ENCODE data around the gene DNAH14.
"Not testable (repeated sequence)": the region's sequence is repeated elsewhere in the genome, so short reads cannot be mapped to it uniquely, and the experiment has no call there.

The DNAH14 gene

DNA sequence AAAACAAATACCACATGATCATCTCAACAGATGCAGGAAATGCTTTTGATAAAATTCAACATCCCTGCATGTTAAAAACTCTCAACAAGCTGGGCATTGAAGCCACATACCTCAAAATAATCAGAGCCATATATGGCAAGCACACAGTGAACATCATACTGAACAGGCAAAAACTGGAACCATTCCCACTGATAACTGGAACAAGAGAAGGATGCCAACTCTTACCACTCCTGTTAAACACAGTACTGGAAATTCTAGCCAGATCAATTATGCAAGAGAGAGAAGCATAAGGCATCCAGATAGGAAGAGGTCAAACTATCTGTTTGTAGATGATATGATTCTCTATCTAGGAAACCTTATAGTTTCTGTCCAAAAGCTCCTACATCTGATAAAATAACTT lies 91.6 kb downstream of the DNAH14 start:
- H2AFZ ChIP-seq (ENCODE audit: low read length): no peak overlapping the region
- no peaks in the 10 kb centered on the region for H3K27me3 ChIP-seq (replicated peaks; ENCODE audit: insufficient read depth, low read length)
- no peaks in the 10 kb centered on the region for H3F3A ChIP-seq (ENCODE audit: insufficient read depth, low read length)
- no peaks in the 10 kb centered on the region for H3K4me1 ChIP-seq (ENCODE audit: low read length)
- no peaks in the 10 kb centered on the region for H3K9me2 ChIP-seq (replicated peaks; ENCODE audit: insufficient read depth, low read length)
- TF ChIP-seq EZH2 (optimal IDR thresholded peaks at IDR 0.05; ENCODE audit: low read depth, low read length): no peak
- TF ChIP-seq, protein P1, sequence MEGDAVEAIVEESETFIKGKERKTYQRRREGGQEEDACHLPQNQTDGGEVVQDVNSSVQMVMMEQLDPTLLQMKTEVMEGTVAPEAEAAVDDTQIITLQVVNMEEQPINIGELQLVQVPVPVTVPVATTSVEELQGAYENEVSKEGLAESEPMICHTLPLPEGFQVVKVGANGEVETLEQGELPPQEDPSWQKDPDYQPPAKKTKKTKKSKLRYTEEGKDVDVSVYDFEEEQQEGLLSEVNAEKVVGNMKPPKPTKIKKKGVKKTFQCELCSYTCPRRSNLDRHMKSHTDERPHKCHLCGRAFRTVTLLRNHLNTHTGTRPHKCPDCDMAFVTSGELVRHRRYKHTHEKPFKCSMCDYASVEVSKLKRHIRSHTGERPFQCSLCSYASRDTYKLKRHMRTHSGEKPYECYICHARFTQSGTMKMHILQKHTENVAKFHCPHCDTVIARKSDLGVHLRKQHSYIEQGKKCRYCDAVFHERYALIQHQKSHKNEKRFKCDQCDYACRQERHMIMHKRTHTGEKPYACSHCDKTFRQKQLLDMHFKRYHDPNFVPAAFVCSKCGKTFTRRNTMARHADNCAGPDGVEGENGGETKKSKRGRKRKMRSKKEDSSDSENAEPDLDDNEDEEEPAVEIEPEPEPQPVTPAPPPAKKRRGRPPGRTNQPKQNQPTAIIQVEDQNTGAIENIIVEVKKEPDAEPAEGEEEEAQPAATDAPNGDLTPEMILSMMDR (IDR thresholded peaks at IDR 0.05; ENCODE audit: low read length): no peak
- TF ChIP-seq EZH2phosphoT487 (IDR thresholded peaks at IDR 0.05; ENCODE audit: low read length): no peak
- H4K20me1 ChIP-seq (ENCODE audit: insufficient read depth, low read length): no peaks in the 10 kb centered on the region
- H3K4me3 ChIP-seq (ENCODE audit: low read length): no peak overlapping the region
- no peak for DNase-seq
- no peaks in the 10 kb centered on the region for H3K36me3 ChIP-seq (replicated peaks; ENCODE audit: insufficient read depth, low read length)
- H3K27ac ChIP-seq (ENCODE audit: low read length): no peak overlapping the region
- H3K9me3 ChIP-seq (replicated peaks; ENCODE audit: insufficient read depth, low read length): no peaks in the 10 kb centered on the region
- H3K4me2 ChIP-seq (ENCODE audit: low read depth, low read length): no peak overlapping the region
- no peaks in the 10 kb centered on the region for H3K79me2 ChIP-seq (ENCODE audit: low read length)
- H3K9ac ChIP-seq (ENCODE audit: low read length): no peak overlapping the region

DNA sequence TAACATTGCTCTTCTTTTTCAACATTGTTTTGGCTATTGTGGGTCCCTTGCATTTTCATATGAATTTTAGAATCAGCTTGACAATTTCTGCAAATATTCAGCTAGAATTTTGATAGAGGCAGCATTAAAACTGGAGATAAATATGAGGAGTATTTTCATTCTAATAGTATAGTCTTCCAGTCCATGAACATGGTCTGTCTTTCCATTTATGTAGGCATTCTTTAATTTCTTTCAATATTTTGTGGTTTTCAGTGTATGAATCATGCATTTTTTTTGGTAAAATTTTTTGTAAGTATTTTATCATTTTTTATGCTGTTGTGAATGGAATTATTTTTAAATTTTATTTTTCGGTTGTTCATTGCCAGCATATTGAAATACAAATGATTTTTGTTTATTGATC lies 97.2 kb downstream of the DNAH14 start:
- Histone ChIP-seq H3K4me1 (ENCODE audit: low read length) (no peaks in the 10 kb centered on the region), H2AFZ (ENCODE audit: low read length) (no peak overlapping the region), H3K4me3 (ENCODE audit: low read length) (no peak overlapping the region), H3K4me2 (ENCODE audit: low read depth, low read length) (no peak overlapping the region), H3K79me2 (ENCODE audit: low read length) (no peaks in the 10 kb centered on the region), H3K9me3 (replicated peaks; ENCODE audit: insufficient read depth, low read length) (no peaks in the 10 kb centered on the region), H4K20me1 (ENCODE audit: insufficient read depth, low read length) (no peaks in the 10 kb centered on the region), H3K27me3 (replicated peaks; ENCODE audit: insufficient read depth, low read length) (no peaks in the 10 kb centered on the region), H3F3A (ENCODE audit: insufficient read depth, low read length) (no peaks in the 10 kb centered on the region), H3K9ac (ENCODE audit: low read length) (no peak overlapping the region), H3K27ac (ENCODE audit: low read length) (no peak overlapping the region), H3K36me3 (replicated peaks; ENCODE audit: insufficient read depth, low read length) (no peaks in the 10 kb centered on the region), H3K9me2 (replicated peaks; ENCODE audit: insufficient read depth, low read length) (no peaks in the 10 kb centered on the region)
- DNase-seq: no peak
- TF ChIP-seq EZH2phosphoT487 (IDR thresholded peaks at IDR 0.05; ENCODE audit: low read length): no peak
- TF ChIP-seq EZH2 (optimal IDR thresholded peaks at IDR 0.05; ENCODE audit: low read depth, low read length): no peak
- TF ChIP-seq, protein P1 (IDR thresholded peaks at IDR 0.05; ENCODE audit: low read length): no peak

- H3K27me3 ChIP-seq (replicated peaks; ENCODE audit: insufficient read depth, low read length); H4K20me1 ChIP-seq (ENCODE audit: insufficient read depth, low read length); H3K27ac ChIP-seq (ENCODE audit: low read length); H3K9me2 ChIP-seq (replicated peaks; ENCODE audit: insufficient read depth, low read length); H3K4me3 ChIP-seq (ENCODE audit: low read length); H2AFZ ChIP-seq (ENCODE audit: low read length); H3K9me3 ChIP-seq (replicated peaks; ENCODE audit: insufficient read depth, low read length); H3K79me2 ChIP-seq (ENCODE audit: low read length); H3K4me2 ChIP-seq (ENCODE audit: low read depth, low read length); H3K9ac ChIP-seq (ENCODE audit: low read length); DNase-seq; H3F3A ChIP-seq (ENCODE audit: insufficient read depth, low read length); H3K36me3 ChIP-seq (replicated peaks; ENCODE audit: insufficient read depth, low read length); H3K4me1 ChIP-seq (ENCODE audit: low read length): not testable (repeated sequence)
Measured at GRCh38 chr1:225036441-225036840, 107.0 kb downstream of the DNAH14 start.

- no peak for TF ChIP-seq EZH2 (optimal IDR thresholded peaks at IDR 0.05; ENCODE audit: low read depth, low read length)
- TF ChIP-seq, protein P1 (IDR thresholded peaks at IDR 0.05; ENCODE audit: low read length): no peak
- TF ChIP-seq EZH2phosphoT487 (IDR thresholded peaks at IDR 0.05; ENCODE audit: low read length): no peak
- Histone ChIP-seq H3K4me1 (ENCODE audit: low read length) (no peaks in the 10 kb centered on the region), H3K4me3 (ENCODE audit: low read length) (no peak overlapping the region), H3K79me2 (ENCODE audit: low read length) (no peaks in the 10 kb centered on the region), H3K27ac (ENCODE audit: low read length) (no peak overlapping the region), H3K27me3 (replicated peaks; ENCODE audit: insufficient read depth, low read length) (no peaks in the 10 kb centered on the region), H3F3A (ENCODE audit: insufficient read depth, low read length) (no peaks in the 10 kb centered on the region), H3K9ac (ENCODE audit: low read length) (no peak overlapping the region), H4K20me1 (ENCODE audit: insufficient read depth, low read length) (no peaks in the 10 kb centered on the region), H2AFZ (ENCODE audit: low read length) (no peak overlapping the region), H3K4me2 (ENCODE audit: low read depth, low read length) (no peak overlapping the region), H3K36me3 (replicated peaks; ENCODE audit: insufficient read depth, low read length) (no peaks in the 10 kb centered on the region), H3K9me2 (replicated peaks; ENCODE audit: insufficient read depth, low read length) (no peaks in the 10 kb centered on the region), H3K9me3 (replicated peaks; ENCODE audit: insufficient read depth, low read length) (no peaks in the 10 kb centered on the region)
- no peak for DNase-seq
Measured at GRCh38 chr1:225042263-225042662, 112.8 kb downstream of the DNAH14 start.

All from MM.1S (cell line).